Ascending aorta (tissue), 2 donors: ENCODE measurements around the gene CLDN7. TPM values are rescaled to one million over a fixed set of nuclear protein-coding genes. Genes with fewer than 3 reads are reported as not detected.

Source experiments
- DNase-seq, 2 donors: peaks; one replicate each; pipeline ENCODE4 v3.0.0-alpha.2; 2019; ENCODE audit warnings: low spot score in 2 of 2
- H3K27ac ChIP-seq, 2 donors: fragments of 200-600 bp; sonication (generic); one replicate each; pipeline ENCODE4 v1.5.1; 2016 to 2017; ENCODE audit warnings: mild to moderate bottlenecking in 1 of 2
- H3K27me3 ChIP-seq: fragments of 200-600 bp; sonication (generic); one replicate; pipeline ENCODE4 v1.5.1; 2017
- H3K36me3 ChIP-seq, 2 donors: fragments of 200-600 bp; sonication (generic); one replicate each; pipeline ENCODE4 v1.5.1; 2016
- H3K4me1 ChIP-seq, 2 donors: fragments of 200-600 bp; sonication (generic); one replicate each; pipeline ENCODE4 v1.5.1; 2016 to 2017; ENCODE audit warnings: mild to moderate bottlenecking in 1 of 2
- H3K4me3 ChIP-seq, 2 donors: fragments of 200-600 bp; sonication (generic); one replicate each; pipeline ENCODE4 v1.5.1; 2016 to 2017; ENCODE audit warnings: mild to moderate bottlenecking in 1 of 2
- H3K9me3 ChIP-seq, 2 donors: fragments of 200-600 bp; sonication (generic); one replicate each; pipeline ENCODE4 v1.5.1; 2016
- intact Hi-C: fragments of 100-400 bp; cut with DNase I; formaldehyde crosslinking; loops from one replicate; pipeline ENCODE4 v1.15.1; 2023
- total RNA-seq: library from RNA; depleted of rRNA; stranded (reverse); fragments of >200 nt; gene quantifications from one replicate; pipeline ENCODE4 v1.1.0, GENCODE V29; 2016
- TF ChIP-seq, protein P1 (sequence below), 3 experiments: fragments of 200-600 bp in 2 of 3; fragments of 450-650 bp in 1 of 3; sonication (generic) in 2 of 3; IDR thresholded peaks; one replicate each; pipeline ENCODE4 v1.5.1; 2016 to 2019; ENCODE audit warnings: antibody characterized with exemption in 3 of 3, mild to moderate bottlenecking in 1 of 3, moderate library complexity in 1 of 3

CLDN7 gene
- total RNA-seq, 1 donor from 2014 or later: not detected

DNA sequence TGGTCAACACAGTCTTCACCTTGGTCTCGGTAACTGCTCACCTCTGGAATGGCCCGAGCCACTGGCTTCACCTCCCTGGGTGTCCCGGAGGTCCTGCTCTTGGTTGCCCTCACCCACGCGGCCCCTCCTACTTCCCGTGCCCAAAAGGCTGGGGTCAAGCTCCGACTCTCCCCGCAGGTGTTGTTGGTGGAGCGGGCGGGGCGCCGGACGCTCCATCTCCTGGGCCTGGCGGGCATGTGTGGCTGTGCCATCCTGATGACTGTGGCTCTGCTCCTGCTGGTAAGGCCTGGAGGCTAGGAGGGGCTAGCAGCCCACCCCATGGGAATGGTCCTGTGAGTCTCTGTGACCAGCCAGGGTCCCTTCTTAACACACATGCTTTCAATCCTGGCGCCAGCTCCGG, 22.6 kb upstream of the CLDN7 start:
- intact Hi-C loops: no loop called here
- no peak overlapping the region for H3K27ac ChIP-seq

DNA sequence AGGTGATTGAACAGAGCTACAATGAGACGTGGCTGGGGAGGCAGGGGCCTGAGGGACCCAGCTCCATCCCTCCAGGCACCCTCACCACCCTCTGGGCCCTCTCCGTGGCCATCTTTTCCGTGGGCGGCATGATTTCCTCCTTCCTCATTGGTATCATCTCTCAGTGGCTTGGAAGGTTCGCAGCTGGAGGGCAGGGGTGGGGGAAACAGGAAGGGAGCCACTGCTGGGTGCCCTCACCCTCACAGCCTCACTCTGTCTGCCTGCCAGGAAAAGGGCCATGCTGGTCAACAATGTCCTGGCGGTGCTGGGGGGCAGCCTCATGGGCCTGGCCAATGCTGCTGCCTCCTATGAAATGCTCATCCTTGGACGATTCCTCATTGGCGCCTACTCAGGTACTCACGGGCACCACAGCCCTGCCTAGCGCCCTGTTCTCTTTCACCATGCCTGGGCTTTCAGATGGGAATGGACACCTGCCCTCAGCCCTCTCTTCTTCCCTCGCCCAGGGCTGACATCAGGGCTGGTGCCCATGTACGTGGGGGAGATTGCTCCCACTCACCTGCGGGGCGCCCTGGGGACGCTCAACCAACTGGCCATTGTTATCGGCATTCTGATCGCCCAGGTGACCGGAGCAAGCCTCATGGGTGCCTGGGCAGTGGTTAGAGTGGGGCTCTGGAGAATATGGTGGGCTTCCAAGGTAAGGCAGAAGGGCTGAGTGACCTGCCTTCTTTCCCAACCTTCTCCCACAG, 21.4 kb upstream of the CLDN7 start:
- Histone ChIP-seq H3K27ac (no peak overlapping the region), H3K4me1 (peaks cover 9 to 16% of the 10 kb centered on the region in 2 donors), H3K36me3 (no peaks in the 10 kb centered on the region), H3K4me3 (no peak overlapping the region), H3K9me3 (no peaks in the 10 kb centered on the region), H3K27me3 (no peaks in the 10 kb centered on the region)
- TF ChIP-seq, protein P1, sequence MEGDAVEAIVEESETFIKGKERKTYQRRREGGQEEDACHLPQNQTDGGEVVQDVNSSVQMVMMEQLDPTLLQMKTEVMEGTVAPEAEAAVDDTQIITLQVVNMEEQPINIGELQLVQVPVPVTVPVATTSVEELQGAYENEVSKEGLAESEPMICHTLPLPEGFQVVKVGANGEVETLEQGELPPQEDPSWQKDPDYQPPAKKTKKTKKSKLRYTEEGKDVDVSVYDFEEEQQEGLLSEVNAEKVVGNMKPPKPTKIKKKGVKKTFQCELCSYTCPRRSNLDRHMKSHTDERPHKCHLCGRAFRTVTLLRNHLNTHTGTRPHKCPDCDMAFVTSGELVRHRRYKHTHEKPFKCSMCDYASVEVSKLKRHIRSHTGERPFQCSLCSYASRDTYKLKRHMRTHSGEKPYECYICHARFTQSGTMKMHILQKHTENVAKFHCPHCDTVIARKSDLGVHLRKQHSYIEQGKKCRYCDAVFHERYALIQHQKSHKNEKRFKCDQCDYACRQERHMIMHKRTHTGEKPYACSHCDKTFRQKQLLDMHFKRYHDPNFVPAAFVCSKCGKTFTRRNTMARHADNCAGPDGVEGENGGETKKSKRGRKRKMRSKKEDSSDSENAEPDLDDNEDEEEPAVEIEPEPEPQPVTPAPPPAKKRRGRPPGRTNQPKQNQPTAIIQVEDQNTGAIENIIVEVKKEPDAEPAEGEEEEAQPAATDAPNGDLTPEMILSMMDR (IDR thresholded peaks at IDR 0.05): no peak
- no peak for DNase-seq
- intact Hi-C loops: no loop called here

More for the DNA sequence above, 22.6 kb upstream of the CLDN7 start:
- H3K9me3 ChIP-seq: no peaks in the 10 kb centered on the region
- H3K27me3 ChIP-seq: no peaks in the 10 kb centered on the region
- H3K4me3 ChIP-seq: no peak overlapping the region
- peaks cover 9 to 16% of the 10 kb centered on the region in 2 donors for H3K4me1 ChIP-seq
- H3K36me3 ChIP-seq: no peaks in the 10 kb centered on the region
- TF ChIP-seq, protein P1 (IDR thresholded peaks at IDR 0.05): no peak
- no peak for DNase-seq

DNA sequence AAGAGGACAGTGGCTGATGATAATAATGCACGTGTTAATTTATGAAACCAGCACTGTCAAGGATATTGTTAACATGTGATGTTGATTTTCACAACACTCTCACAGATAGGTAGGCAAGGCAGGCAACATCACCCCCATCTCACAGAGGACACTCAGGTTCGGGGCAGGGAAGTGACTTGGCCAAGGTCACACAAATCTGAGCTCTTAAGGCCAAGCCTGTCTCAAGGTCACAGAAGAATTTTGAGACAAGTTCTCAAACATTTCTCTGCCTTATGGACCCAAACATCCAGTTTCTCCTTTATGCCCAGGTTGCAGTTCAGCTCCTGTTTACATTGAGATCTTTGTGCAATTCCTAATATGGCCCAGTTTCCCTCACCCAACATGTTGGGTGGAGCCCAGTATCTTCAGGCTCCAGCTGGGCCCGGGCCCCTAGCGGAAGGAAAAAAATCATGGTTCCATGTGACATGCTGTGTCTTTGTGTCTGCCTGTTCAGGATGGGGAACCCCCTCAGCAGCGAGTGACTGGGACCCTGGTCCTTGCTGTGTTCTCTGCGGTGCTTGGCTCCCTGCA, 20.6 kb upstream of the CLDN7 start:
- Histone ChIP-seq H3K36me3 (no peaks in the 10 kb centered on the region), H3K27ac (no peak overlapping the region), H3K9me3 (no peaks in the 10 kb centered on the region), H3K4me1 (peaks cover 9 to 16% of the 10 kb centered on the region in 2 donors), H3K27me3 (no peaks in the 10 kb centered on the region), H3K4me3 (peak overlapping the region in 1 of 2 donors; percentile 56)
- intact Hi-C loops: no loop called here
- no peak for DNase-seq
- TF ChIP-seq, protein P1 (IDR thresholded peaks at IDR 0.05): no peak

DNA sequence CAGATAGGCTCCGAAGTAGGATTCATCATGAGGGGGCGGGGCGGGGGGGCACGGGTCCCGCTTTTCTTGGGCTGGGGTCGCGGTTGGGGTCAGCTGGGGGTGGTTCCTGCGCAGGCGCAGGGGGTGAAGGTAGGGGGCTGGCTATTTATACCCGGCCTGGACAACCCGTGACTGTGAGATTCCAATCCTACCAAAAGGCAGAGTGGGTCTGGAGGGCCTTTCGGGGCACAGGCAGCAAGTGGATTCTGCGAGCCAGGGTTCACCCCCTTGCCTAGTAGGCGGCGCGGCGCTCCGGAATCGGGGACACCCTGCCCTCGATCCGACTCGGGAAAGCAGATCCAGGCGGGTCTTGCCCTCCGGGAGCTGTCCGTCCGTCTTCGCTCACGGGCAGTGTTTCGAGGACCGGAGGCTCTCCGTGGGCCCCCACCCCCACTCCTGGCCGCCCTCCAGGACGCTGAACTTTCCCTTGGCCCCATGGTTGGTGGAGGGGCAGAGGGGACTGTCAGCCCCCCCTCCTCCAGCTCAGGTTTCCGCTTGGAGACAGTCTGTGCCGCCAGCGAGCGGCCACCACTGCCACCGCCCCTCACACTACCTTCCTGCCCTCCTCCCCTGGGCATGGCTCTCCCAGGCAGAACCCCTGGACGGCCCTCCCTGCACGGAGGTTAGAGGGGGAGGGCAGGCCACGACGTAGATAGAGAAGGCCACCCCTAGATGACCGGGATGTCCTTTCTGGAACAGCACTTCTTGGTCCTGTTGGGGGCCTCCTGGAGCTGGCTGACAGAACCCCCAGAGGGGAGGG, 19.9 kb upstream of the CLDN7 start:
- Histone ChIP-seq H3K36me3 (no peaks in the 10 kb centered on the region), H3K27me3 (no peaks in the 10 kb centered on the region), H3K27ac (no peak overlapping the region), H3K4me1 (peaks cover 9 to 16% of the 10 kb centered on the region in 2 donors), H3K4me3 (peak overlapping the region; percentile 56), H3K9me3 (no peaks in the 10 kb centered on the region)
- TF ChIP-seq, protein P1 (IDR thresholded peaks at IDR 0.05): no peak
- no peak for DNase-seq
- intact Hi-C loops: loop anchor here (1.0 to 2.0 kb wide), 2 partner anchors 30 to 67 kb away; partner anchors contain the start of gene ELP5

DNA sequence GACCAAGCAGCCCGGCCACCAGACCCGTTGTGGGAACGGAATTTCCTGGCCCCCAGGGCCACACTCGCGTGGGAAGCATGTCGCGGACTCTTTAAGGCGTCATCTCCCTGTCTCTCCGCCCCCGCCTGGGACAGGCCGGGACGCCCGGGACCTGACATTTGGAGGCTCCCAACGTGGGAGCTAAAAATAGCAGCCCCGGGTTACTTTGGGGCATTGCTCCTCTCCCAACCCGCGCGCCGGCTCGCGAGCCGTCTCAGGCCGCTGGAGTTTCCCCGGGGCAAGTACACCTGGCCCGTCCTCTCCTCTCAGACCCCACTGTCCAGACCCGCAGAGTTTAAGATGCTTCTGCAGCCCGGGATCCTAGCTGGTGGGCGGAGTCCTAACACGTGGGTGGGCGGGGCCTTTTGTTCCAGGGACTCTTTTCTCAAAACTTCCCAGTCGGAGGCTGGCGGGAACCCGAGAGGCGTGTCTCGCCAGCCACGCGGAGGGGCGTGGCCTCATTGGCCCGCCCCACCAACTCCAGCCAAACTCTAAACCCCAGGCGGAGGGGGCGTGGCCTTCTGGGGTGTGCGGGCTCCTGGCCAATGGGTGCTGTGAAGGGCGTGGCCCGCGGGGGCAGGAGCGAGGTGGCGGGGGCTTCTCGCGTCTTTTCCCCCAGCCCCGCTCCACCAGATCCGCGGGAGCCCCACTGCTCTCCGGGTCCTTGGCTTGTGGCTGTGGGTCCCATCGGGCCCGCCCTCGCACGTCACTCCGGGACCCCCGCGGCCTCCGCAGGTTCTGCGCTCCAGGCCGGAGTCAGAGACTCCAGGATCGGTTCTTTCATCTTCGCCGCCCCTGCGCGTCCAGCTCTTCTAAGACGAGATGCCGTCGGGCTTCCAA, 19.0 kb upstream of the CLDN7 start, which contains the start of gene SLC2A4:
Gene SLC2A4, plus strand, starts transcription at position 645 of the 879 bp plus-strand sequence. Its CDS starts 217 bp downstream, at position 862.
- no peaks in the 10 kb centered on the region for H3K27me3 ChIP-seq
- intact Hi-C loops: loop anchor here (1.0 to 2.0 kb wide), 2 partner anchors 29 to 67 kb away; partner anchors contain the start of gene ELP5
- no peaks in the 10 kb centered on the region for H3K36me3 ChIP-seq
- H3K4me3 ChIP-seq: peak within 1 kb of the TSS; percentile 56
- no peaks in the 10 kb centered on the region for H3K9me3 ChIP-seq
- TF ChIP-seq, protein P1 (IDR thresholded peaks at IDR 0.05): no peak
- H3K4me1 ChIP-seq: peaks cover 9 to 16% of the 10 kb centered on the region in 2 donors
- peak; percentile 73 to 94 for DNase-seq
- H3K27ac ChIP-seq: peak within 1 kb of the TSS; percentile 73 to 81
